ENCODE results near the gene SH3YL1.
A peak's percentile ranks its signal among the peaks of the same experiment; 100 is the strongest.

Gene SH3YL1

DNA sequence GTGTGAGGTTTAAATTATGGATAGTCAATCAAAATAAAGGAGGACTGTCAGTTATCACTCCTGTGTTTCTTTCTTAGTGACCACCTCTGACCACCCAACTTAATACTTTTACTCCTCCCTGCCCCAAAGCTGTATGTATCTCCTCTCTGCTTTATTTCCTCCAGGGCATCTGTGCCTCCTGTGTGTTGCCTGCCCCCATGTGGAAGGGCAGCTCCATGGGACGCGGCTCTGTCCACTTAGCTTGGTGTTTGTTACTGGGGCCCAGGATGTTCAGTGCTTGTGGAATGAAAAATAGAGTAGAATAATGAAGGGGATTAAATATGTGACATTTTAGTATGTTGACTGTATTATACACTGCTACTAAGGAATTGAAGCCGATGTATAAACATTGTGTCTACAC is 10.7 kb upstream of the SH3YL1 start:
- H3K27ac ChIP-seq = no peak overlapping the region
- TF ChIP-seq ZFX (IDR thresholded peaks at IDR 0.05) (no peak), CTCF (conservative IDR thresholded peaks at IDR 0.05) (peak; percentile 15; the same call in 1 of the 2 replicates)

- H3K27ac ChIP-seq = no peak overlapping the region
- no peak for TF ChIP-seq ZFX (IDR thresholded peaks at IDR 0.05)
These were observed 9.5 kb upstream of the SH3YL1 start for GRCh38 chr2:273333-273732.

- H3K27ac ChIP-seq = no peak overlapping the region
- no peak for TF ChIP-seq CTCF (conservative IDR thresholded peaks at IDR 0.05)
- no peak for TF ChIP-seq ZFX (IDR thresholded peaks at IDR 0.05)
These were observed 8.1 kb upstream of the SH3YL1 start for GRCh38 chr2:271917-272316.

- no peak for TF ChIP-seq CTCF (conservative IDR thresholded peaks at IDR 0.05)
These were observed 7.0 kb upstream of the SH3YL1 start for GRCh38 chr2:270861-271260.

GRCh38 chr2:269356-270030 is 5.7 kb upstream of the SH3YL1 start:
- TF ChIP-seq ZFX (IDR thresholded peaks at IDR 0.05) (no peak), CTCF (conservative IDR thresholded peaks at IDR 0.05) (no peak)
- no peak overlapping the region for H3K27ac ChIP-seq

More at GRCh38 chr2:270861-271260, 7.0 kb upstream of the SH3YL1 start:
- H3K27ac ChIP-seq = no peak overlapping the region

DNA sequence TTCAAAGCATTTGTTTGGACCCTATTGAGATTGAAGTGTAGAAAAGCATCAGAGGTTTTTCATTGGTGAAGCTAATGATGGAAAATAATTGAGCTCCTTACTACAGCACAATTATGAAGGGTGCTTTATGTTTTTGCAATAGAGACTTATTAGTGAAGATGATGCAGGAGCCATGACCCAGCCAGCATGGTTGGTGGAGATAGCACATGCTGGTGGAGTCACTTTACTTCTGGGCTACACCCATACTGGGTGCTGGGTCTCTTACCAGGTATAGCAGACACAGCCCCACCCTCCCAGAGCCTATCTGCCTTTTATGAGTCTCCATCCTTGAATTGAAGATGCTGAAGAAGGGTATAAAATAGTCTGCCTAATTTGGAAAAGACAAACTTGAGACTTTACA is 4.5 kb upstream of the SH3YL1 start:
- no peak overlapping the region for H3K27ac ChIP-seq
- TF ChIP-seq ZFX (IDR thresholded peaks at IDR 0.05) (no peak), CTCF (conservative IDR thresholded peaks at IDR 0.05) (no peak)

DNA sequence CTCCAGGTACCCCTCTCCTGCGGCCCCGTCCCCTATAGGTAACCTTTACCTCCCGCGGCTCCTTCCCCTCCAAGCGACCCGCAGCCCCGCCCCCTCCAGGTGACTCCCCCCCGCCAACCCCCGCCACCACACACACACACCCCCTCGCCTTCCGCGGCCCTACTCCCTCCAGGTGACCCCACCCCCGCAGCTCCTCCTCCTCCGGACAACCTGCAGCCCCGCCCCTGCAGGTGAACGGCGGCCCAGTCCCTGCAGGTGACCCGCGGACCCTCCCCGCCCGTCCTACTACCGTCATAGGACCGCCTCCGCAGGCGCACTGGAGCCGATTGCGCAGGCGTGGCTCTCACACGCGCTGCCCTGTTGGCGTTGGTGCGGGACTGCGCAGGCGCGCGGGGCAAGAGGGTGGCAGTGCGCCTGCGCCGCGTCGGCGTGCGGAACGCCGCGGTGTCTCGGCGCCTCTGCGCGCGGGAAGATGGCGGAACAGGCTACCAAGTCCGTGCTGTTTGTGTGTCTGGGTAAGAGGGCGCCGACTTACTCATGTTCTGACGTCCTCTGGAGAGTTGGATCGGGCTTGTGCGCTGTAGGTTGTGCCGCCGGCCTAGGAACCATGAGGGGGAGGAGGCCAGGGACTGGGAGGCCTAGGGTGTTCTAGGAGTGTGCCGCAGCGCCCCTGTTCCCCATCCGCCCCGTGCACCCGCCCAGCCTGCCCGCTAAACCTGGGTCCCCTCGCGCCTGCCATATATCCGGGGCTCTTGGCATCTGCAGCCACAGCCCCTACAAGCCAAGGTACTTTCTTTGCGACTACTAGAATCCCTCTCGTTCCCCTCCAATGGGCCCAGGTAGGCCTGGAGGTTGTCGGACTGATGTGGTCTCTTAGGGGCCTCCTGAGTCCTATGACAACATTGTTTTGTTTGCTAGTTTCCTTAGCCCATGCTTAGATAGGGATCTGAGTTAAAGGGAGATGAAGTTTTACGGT is 949 bp upstream of the SH3YL1 start, which contains the start of gene ACP1:
TSS of gene ACP1 (plus strand) at position 455 of the 976 bp plus-strand sequence. CDS start at position 473, 18 bp downstream.
- H3K27ac ChIP-seq = peak within 1 kb of the TSS; percentile 81
- TF ChIP-seq ZFX (IDR thresholded peaks at IDR 0.05) (peak; percentile 83), CTCF (conservative IDR thresholded peaks at IDR 0.05) (no peak)

Data from C4-2B (cell line).